Right lobe of liver (tissue), 4 donors: ENCODE results near the gene IQSEC3.
"Not testable (repeated sequence)": the region's sequence is repeated elsewhere in the genome, so short reads cannot be mapped to it uniquely, and the experiment has no call there.

Experiments
- CTCF ChIP-seq, 4 donors: fragments of 200-600 bp in 3 of 4; fragments of 450-650 bp in 1 of 4; IDR thresholded peaks; one replicate each; pipeline versions ENCODE4 v1.5.1 to v1.8.0; 2016 to 2022; ENCODE audit warnings: antibody characterized with exemption in 4 of 4, mild to moderate bottlenecking in 2 of 4
- POLR2A ChIP-seq: fragments of 450-650 bp; IDR thresholded peaks from one replicate; pipeline ENCODE4 v1.6.1; 2017; ENCODE audit warnings: antibody characterized with exemption, mild to moderate bottlenecking
- donor health status: DM: no; HTN: no; CAD: no.
- donor health status: DM: no; HTN: no; CAD: no.
- donor health status: DM: no; HTN: yes; CAD: no.

- not testable (repeated sequence) for TF ChIP-seq CTCF (IDR thresholded peaks at IDR 0.05); POLR2A
Observed at GRCh38 chr12:45991-46358, 20.6 kb upstream of the IQSEC3 start.
